HEK293T (cell line): ENCODE measurements around the gene TRPV4.
A peak's percentile ranks its signal among the peaks of the same experiment; 100 is the strongest.

Source experiments
- CTCF ChIA-PET: fragments of 350-600 bp; formaldehyde crosslinking; extraction: SDS; loops from one replicate; lab custom pipeline; 2021; ENCODE audit warnings: antibody characterized with exemption, inconsistent platforms; lab: Yijun Ruan, JAX
- POLR2A ChIA-PET: fragments of 350-600 bp; formaldehyde crosslinking; extraction: SDS; loops from one replicate; lab custom pipeline; 2020; ENCODE audit warnings: antibody characterized with exemption, inconsistent platforms; lab: Yijun Ruan, JAX
- DNase-seq: peaks from one replicate; pipeline ENCODE4 v3.0.0; 2012; ENCODE audit warnings: mixed read lengths; ENCODE audit errors: extremely low spot score
- ARNT ChIP-seq: fragments of 450-650 bp; IDR thresholded peaks from 2 replicates; pipeline ENCODE4 v1.6.1; 2017; ENCODE audit warnings: mild to moderate bottlenecking
- CTBP1 ChIP-seq: fragments of 450-650 bp; IDR thresholded peaks from 2 replicates; pipeline ENCODE4 v1.6.1; 2016; ENCODE audit warnings: borderline replicate concordance
- ELF4 ChIP-seq: fragments of 450-650 bp; IDR thresholded peaks from 2 replicates; pipeline ENCODE4 v1.6.1; 2017; ENCODE audit warnings: antibody characterized with exemption
- FOXA1 ChIP-seq: fragments of 450-650 bp; IDR thresholded peaks from 2 replicates; pipeline ENCODE4 v1.6.1; 2016; ENCODE audit warnings: mild to moderate bottlenecking
- FOXK2 ChIP-seq: fragments of 450-650 bp; IDR thresholded peaks from 2 replicates; pipeline ENCODE4 v1.6.1; 2016; ENCODE audit warnings: mild to moderate bottlenecking
- FOXM1 ChIP-seq: fragments of 450-650 bp; IDR thresholded peaks from 2 replicates; pipeline ENCODE4 v1.6.1; 2017; ENCODE audit warnings: mild to moderate bottlenecking, borderline replicate concordance
- HDGF ChIP-seq: fragments of 450-650 bp; IDR thresholded peaks from 2 replicates; pipeline ENCODE4 v1.6.1; 2017; ENCODE audit warnings: antibody characterized with exemption, borderline replicate concordance
- L3MBTL2 ChIP-seq: fragments of 450-650 bp; conservative IDR thresholded peaks from 2 replicates; pipeline ENCODE4 v1.6.1; 2016; ENCODE audit warnings: mild to moderate bottlenecking
- LEF1 ChIP-seq: fragments of 450-650 bp; IDR thresholded peaks from 2 replicates; pipeline ENCODE4 v1.6.1; 2017; ENCODE audit warnings: mild to moderate bottlenecking, borderline replicate concordance
- NFRKB ChIP-seq: fragments of 450-650 bp; IDR thresholded peaks from 2 replicates; pipeline ENCODE4 v1.6.1; 2016; ENCODE audit warnings: mild to moderate bottlenecking, moderate library complexity
- SP1 ChIP-seq: fragments of 450-650 bp; IDR thresholded peaks from 2 replicates; pipeline ENCODE4 v1.6.1; 2017
- SUZ12 ChIP-seq: fragments of 450-650 bp; IDR thresholded peaks from 2 replicates; pipeline ENCODE4 v1.6.1; 2016; ENCODE audit warnings: mild to moderate bottlenecking
- TARDBP ChIP-seq: fragments of 450-650 bp; IDR thresholded peaks from 2 replicates; pipeline ENCODE4 v1.6.1; 2016
- ZNF384 ChIP-seq: fragments of 450-650 bp; IDR thresholded peaks from 2 replicates; pipeline ENCODE4 v1.6.1; 2016
- TF ChIP-seq, protein P1 (sequence below): fragments of 450-650 bp; IDR thresholded peaks from 2 replicates; pipeline ENCODE4 v1.6.1; 2016

The TRPV4 gene

DNA sequence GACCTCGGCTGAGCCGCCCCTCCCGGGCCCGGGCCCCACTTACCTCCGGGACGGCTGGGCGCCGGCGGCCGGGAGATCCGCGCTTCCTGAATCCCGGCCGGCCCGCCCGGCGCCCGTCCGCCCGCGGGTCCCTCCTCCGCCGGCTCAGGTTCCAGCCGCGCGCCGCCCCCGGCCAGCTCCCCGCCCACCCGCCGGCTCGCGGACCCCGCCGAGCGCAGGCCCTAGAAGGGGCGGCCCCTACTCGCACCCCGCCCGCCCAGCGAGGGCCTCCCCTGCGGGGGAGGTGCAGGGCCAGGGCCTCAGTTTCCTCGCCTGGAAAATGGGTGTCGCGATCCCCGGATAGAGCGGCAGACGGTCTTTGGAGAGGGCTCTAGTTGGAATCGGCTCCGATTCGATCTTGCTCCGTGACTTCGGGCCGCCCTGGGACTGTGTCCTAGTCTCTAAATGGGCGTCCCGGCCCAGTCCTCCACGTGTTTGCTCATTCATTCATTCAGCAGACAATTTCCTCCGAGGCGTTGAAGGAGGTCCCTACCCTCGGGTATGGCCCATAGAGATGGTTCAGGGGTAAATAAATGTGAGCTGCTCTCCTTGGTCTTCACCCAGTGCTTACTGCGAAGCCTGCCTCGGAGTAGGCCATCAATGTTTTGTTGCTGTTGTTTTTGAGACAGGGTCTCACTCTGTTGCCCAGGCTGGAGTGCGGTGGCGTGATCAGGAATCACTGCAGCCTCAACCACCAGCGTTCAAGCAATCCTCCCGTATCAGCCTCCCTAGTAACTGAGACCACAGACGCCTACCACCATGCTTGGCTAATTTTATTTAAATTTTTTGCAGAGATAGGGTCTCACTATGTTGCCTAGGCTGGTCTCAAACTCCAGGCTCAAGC lies at the start of gene TRPV4:
TSS of gene TRPV4 (minus strand) at position 92 of the 883 bp plus-strand sequence. CDS start 18,602 bp downstream, outside the sequence.
- CTCF ChIA-PET: interaction anchor here (0.7 to 1.6 kb wide), 4 partner anchors 12 to 458 kb away, joined by 3 to 5 read pairs (median 4); no protein-coding TSS in a partner anchor
- POLR2A ChIA-PET: no interaction called here
- peak; percentile 60 for DNase-seq
- TF ChIP-seq CTBP1 (no peak), FOXK2 (no peak), HDGF (no peak), SP1 (no peak), FOXM1 (no peak)

DNA sequence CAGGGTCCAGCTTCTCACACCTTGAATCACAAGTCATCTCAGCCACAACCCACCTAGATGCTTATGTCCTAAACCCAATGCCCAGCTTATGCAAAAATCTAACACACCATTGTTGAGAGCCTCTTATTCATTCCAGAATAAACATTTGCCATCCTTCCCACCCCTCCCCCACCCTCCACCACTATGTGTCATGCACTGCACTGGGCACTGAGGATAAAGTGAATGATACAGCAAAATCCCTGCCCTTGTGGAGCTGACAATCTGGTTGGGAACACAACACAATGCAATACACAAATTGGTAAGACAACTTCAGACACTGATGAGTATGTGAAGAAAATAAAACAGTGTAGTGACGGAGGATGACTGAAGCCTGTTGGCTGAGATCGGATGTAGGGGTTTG lies 48.6 kb upstream of the TRPV4 start:
- TF ChIP-seq HDGF (no peak), FOXA1 (no peak)
- ChIA-PET CTCF (no interaction called here), POLR2A (no interaction called here)
- no peak for DNase-seq

DNA sequence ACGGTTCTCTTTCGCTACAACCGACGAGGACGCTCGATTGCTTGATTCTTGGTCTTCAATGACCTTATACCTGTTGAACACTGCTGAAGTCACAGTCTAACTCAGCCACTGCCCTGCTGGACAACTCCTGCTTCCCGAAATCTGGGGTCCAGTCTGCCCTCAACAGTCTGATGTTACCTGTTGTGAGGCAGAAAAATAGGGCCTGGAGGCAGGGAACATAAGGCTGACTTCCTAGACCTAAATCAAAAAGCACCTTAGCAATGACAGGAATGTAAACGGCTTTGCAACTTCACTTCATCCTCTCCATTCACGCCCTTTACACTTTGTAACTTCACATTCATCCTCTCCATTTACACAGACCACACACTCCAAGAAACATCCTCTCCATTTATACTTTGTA lies 47.7 kb upstream of the TRPV4 start:
- no peak for DNase-seq
- ChIA-PET POLR2A (no interaction called here), CTCF (interaction anchor here (0.6 kb wide), 1 partner anchor 12 kb away, joined by 4 read pairs; no protein-coding TSS in a partner anchor)
- TF ChIP-seq SP1: no peak
- TF ChIP-seq LEF1: no peak

DNA sequence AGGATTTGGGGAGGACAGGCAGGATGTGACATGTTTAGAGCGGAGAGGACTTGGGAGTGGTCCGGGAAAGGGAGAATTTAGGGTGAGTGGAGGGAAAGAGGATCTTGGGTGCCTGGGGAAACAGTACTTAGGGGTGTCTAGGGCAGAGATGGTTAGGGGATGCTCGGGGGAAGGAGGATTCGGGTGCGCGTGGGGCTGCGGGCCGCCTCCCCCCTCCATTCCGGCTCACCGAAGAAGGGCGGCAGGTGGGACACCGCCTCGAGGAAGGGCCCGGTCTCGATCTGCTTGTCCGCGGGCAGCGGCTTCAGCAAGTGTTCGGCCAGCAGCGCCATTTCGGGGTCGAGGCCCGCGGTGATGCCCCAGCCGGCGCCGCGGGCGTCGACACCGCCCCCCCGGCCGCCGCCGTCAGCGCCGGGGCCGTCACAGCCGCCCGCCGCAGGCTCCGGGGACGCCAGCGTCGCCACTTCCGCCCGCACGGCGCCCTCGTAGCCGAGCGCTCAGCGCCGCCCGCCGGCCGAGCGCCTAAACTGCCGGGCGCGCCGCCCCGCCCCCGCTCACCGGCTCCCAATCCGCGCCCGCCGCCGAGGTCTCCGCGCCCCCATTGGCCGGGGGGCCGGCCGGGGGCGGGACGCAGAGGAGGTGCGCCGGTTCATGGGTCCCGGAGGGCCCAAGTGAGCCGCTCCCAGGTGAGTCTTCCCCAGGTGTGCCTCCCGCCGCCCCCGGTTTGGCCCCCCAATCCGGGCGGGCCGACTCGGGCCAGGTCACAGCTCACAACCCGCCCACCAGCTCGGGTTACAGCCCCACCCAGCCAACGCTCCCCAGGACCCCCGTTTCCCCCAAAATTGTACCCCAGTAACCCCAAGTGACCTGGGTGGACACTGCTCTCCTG lies 47.1 kb upstream of the TRPV4 start, which contains the start of gene GLTP:
TSS of gene GLTP (minus strand) at position 499 of the 889 bp plus-strand sequence. CDS start at position 332, 167 bp downstream.
- CTCF ChIA-PET: no interaction called here

DNA sequence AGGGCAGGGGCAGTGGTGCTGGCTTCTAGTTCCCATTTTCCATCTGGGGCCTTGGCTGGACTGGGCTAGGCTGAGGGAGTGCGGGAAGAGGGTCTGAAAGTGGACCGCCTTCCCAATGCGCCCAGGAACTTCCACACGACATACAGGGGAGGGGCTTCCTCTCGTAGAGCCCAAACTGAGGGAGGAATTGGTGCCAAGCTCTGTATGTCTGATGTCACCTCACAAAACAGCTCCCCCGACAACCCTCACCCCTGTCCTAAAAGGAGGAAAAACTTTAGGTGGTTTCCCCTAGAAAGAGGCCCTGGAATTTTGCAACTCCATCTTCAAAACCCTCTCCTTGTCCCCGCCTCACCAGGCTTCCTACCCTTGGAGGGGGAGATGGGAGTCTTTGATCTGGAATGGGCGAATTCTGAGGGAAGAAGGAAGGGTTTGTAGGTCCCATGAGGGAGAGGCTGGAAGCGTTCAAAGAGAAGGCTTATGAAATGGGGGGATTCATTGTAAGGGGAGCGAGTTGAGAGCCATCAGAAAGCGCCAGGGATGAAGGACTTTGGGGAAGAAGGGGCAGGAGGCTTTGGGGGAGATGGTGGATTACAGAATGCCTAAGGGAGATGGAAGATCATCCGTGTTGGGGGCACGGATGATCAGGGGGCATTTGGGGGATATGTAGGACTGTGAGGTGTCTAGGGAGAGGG lies 46.3 kb upstream of the TRPV4 start:
- no peak for DNase-seq
- CTCF ChIA-PET: interaction anchor here (1.4 kb wide), 1 partner anchor 9 kb away, joined by 4 read pairs; no protein-coding TSS in a partner anchor
- no peak for TF ChIP-seq ARNT
- TF ChIP-seq NFRKB: no peak
- TF ChIP-seq CTBP1: no peak
- POLR2A ChIA-PET: interaction anchor here (1.4 kb wide), 1 partner anchor 25 kb away, joined by 4 read pairs; no protein-coding TSS in a partner anchor

More for the DNA sequence above, 47.1 kb upstream of the TRPV4 start, which contains the start of gene GLTP:
- POLR2A ChIA-PET: interaction anchor here (1.4 kb wide), 1 partner anchor 26 kb away, joined by 4 read pairs; no protein-coding TSS in a partner anchor
- DNase-seq: peak; percentile 95
- TF ChIP-seq L3MBTL2 (0 out of 2 replicates have a peak, but pooled peaks have one; percentile 16), SUZ12 (no peak), ZNF384 (no peak), ARNT (peak; percentile 62; the same call in 1 of the 2 replicates), FOXA1 (no peak), FOXM1 (peak; percentile 72)
- TF ChIP-seq, protein P1, sequence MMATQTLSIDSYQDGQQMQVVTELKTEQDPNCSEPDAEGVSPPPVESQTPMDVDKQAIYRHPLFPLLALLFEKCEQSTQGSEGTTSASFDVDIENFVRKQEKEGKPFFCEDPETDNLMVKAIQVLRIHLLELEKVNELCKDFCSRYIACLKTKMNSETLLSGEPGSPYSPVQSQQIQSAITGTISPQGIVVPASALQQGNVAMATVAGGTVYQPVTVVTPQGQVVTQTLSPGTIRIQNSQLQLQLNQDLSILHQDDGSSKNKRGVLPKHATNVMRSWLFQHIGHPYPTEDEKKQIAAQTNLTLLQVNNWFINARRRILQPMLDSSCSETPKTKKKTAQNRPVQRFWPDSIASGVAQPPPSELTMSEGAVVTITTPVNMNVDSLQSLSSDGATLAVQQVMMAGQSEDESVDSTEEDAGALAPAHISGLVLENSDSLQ: no peak

DNA sequence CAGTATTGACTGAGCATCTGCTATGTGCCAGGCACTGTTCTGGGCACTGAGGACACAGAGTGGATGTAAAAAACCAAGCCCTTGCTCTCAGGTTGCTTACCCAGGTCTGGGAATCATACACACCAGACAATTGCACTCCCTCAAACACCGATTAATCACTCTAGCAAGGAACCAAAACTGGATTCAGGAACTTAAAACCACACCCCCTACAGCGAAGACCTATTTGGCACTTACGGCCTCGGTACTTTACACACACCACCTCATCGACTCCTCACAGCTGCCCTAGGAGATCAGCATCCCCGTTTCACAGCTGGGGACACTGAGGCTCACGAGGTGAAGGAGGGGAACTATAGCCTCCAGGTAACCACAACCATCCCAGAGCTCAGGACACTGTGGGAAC lies 45.6 kb upstream of the TRPV4 start:
- CTCF ChIA-PET: interaction anchor here (0.7 to 3.0 kb wide), 3 partner anchors 8 to 33 kb away, joined by 4 to 8 read pairs (median 4); no protein-coding TSS in a partner anchor
- DNase-seq: no peak
- POLR2A ChIA-PET: interaction anchor here (1.4 kb wide), 1 partner anchor 24 kb away, joined by 4 read pairs; no protein-coding TSS in a partner anchor
- TF ChIP-seq SUZ12 (no peak), ELF4 (no peak), CTBP1 (no peak), HDGF (no peak), ARNT (no peak), TARDBP (no peak), SP1 (no peak), LEF1 (no peak), L3MBTL2 (no peak), NFRKB (no peak)
- TF ChIP-seq, protein P1: no peak
